Measurements from ENCODE around the gene KRTAP20-2. TPM values are rescaled to one million over a fixed set of nuclear protein-coding genes. Genes with fewer than 3 reads are reported as not detected.

KRTAP20-2 gene
- total and polyA plus RNA-seq, 2 donors (not counting 1 experiment from before 2014, with no cell fraction given), result not detected

DNA sequence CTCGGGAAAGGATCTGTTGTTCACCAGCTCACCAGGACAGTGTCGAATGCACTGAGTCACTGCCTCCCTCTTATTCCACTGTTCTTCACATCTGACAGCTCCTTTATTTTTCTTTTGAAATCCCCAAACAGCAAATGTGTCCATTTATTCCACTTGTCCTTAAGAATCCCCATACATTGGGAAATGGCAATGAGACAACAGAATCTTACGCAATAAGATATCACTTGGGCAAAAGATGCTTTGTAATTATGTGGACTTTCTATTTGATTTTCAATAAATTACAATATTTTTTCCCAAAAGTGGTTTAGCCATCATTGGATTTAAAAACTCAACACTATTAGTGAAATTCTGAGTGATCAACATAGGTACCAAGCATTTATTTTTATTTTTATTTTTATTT lies 3.7 kb downstream of the KRTAP20-2 start:
- CTCF ChIA-PET, result no interaction called here
- Histone ChIP-seq H3K4me3 (ENCODE audit: control extremely low read depth in 1 of 5, extremely low read depth in 1 of 5, insufficient read depth in 1 of 5, low read depth in 2 of 5, low read length in 4 of 5) (no peak overlapping the region), H3K9me3 (ENCODE audit: control extremely low read depth in 1 of 3, control insufficient read depth in 2 of 3, insufficient read depth in 1 of 3, low read length in 2 of 3) (no peaks in the 10 kb centered on the region), H3K27ac (ENCODE audit: low read length in 2 of 2) (no peak overlapping the region), H3K4me2 (replicated peaks; ENCODE audit: low read depth, low read length, poor library complexity, severe bottlenecking) (no peak overlapping the region), H3K79me2 (ENCODE audit: control insufficient read depth, insufficient read depth, low read length) (no peaks in the 10 kb centered on the region), H4K20me1 (ENCODE audit: control insufficient read depth, insufficient read depth, low read length, poor library complexity, severe bottlenecking) (no peaks in the 10 kb centered on the region), H2AFZ (ENCODE audit: insufficient read depth, low read depth, low read length, poor library complexity, severe bottlenecking) (no peak overlapping the region), H3K4me1 (ENCODE audit: control insufficient read depth in 2 of 2, insufficient read depth in 2 of 2, low read length in 2 of 2) (no peaks in the 10 kb centered on the region), H3K27me3 (replicated peaks in 1 of 4; ENCODE audit: control extremely low read depth in 1 of 4, control insufficient read depth in 3 of 4, insufficient read depth in 4 of 4, low read length in 3 of 4) (no peaks in the 10 kb centered on the region), H3K9ac (ENCODE audit: low read length) (no peak overlapping the region), H3K36me3 (replicated peaks in 1 of 2; ENCODE audit: control extremely low read depth in 1 of 2, control insufficient read depth in 1 of 2, extremely low read depth in 1 of 2, insufficient read depth in 2 of 2, low read length in 1 of 2) (no peaks in the 10 kb centered on the region)
- Mint-ChIP-seq H3K4me1 (no peaks in the 10 kb centered on the region), H3K27me3 (no peaks in the 10 kb centered on the region), H3K9me3 (ENCODE audit: insufficient read depth) (peaks cover 5% of the 10 kb centered on the region), H3K27ac (no peak overlapping the region), H3K4me3 (no peak overlapping the region)
- no peak for TF ChIP-seq EZH2 (IDR thresholded peaks at IDR 0.05; ENCODE audit: borderline replicate concordance, insufficient read depth, low read depth, low read length, poor library complexity, severe bottlenecking)
- TF ChIP-seq CTCF (IDR thresholded peaks at IDR 0.05), result no peak
- DNase-seq (no peak), ATAC-seq (ENCODE audit: low read depth) (no peak)
- intact Hi-C loops (cut with micrococcal nuclease), result no loop called here
- WGBS (ENCODE audit: insufficient coverage), result 100% methylated on average over 2 of the region's 3 CpGs
- POLR2A ChIA-PET, result no interaction called here

DNA sequence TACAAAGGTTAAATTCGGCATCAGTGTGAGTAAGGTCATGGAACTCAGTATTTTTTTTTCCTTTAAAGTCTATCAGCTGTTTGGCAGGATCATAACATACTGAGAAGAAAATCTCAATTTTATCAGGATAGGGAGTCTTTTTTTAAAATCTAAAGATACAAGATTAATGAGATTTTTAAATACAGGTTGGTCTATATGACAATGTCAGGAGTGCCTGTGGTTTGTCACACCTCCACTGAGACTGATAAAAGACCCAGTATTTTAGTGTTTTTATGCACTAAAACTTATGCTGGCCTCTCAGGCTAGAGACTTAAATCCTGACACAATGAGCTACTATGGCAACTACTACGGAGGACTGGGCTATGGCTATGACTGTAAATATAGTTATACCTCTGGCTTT lies 7.6 kb downstream of the KRTAP20-2 start, which contains the start of gene KRTAP20-3:
Gene KRTAP20-3 (plus strand): TSS at position 301 of the 400 bp plus-strand sequence.
- intact Hi-C loops (cut with micrococcal nuclease), result no loop called here
- CTCF ChIA-PET, result no interaction called here
- H3K4me1 Mint-ChIP-seq, result no peaks in the 10 kb centered on the region
- Histone ChIP-seq H3K27ac (ENCODE audit: low read length in 2 of 2) (no peak within 1 kb of the TSS), H3K9ac (ENCODE audit: low read length) (no peak within 1 kb of the TSS), H2AFZ (ENCODE audit: insufficient read depth, low read depth, low read length, poor library complexity, severe bottlenecking) (no peak within 1 kb of the TSS), H3K27me3 (replicated peaks in 1 of 4; ENCODE audit: control extremely low read depth in 1 of 4, control insufficient read depth in 3 of 4, insufficient read depth in 4 of 4, low read length in 3 of 4) (no peaks in the 10 kb centered on the region), H3K79me2 (ENCODE audit: control insufficient read depth, insufficient read depth, low read length) (no peaks in the 10 kb centered on the region), H4K20me1 (ENCODE audit: control insufficient read depth, insufficient read depth, low read length, poor library complexity, severe bottlenecking) (no peaks in the 10 kb centered on the region), H3K4me1 (ENCODE audit: control insufficient read depth in 2 of 2, insufficient read depth in 2 of 2, low read length in 2 of 2) (no peaks in the 10 kb centered on the region), H3K4me3 (ENCODE audit: control extremely low read depth in 1 of 5, extremely low read depth in 1 of 5, insufficient read depth in 1 of 5, low read depth in 2 of 5, low read length in 4 of 5) (no peak within 1 kb of the TSS), H3K4me2 (replicated peaks; ENCODE audit: low read depth, low read length, poor library complexity, severe bottlenecking) (no peak within 1 kb of the TSS), H3K36me3 (replicated peaks in 1 of 2; ENCODE audit: control extremely low read depth in 1 of 2, control insufficient read depth in 1 of 2, extremely low read depth in 1 of 2, insufficient read depth in 2 of 2, low read length in 1 of 2) (no peaks in the 10 kb centered on the region), H3K9me3 (ENCODE audit: control extremely low read depth in 1 of 3, control insufficient read depth in 2 of 3, insufficient read depth in 1 of 3, low read length in 2 of 3) (no peaks in the 10 kb centered on the region)
- no peak within 1 kb of the TSS for H3K4me3 Mint-ChIP-seq
- no peak for ATAC-seq (ENCODE audit: low read depth)
- H3K9me3 Mint-ChIP-seq (ENCODE audit: insufficient read depth), result peaks cover 4% of the 10 kb centered on the region
- no peaks in the 10 kb centered on the region for H3K27me3 Mint-ChIP-seq
- no peak for DNase-seq
- no CpG with 5 or more reads among the region's 2 CpGs for WGBS (ENCODE audit: insufficient coverage)
- TF ChIP-seq EZH2 (IDR thresholded peaks at IDR 0.05; ENCODE audit: borderline replicate concordance, insufficient read depth, low read depth, low read length, poor library complexity, severe bottlenecking), result no peak
- TF ChIP-seq CTCF (IDR thresholded peaks at IDR 0.05), result no peak
- POLR2A ChIA-PET, result no interaction called here
- no peak within 1 kb of the TSS for H3K27ac Mint-ChIP-seq
